GM19468 (cell line): Measurements from ENCODE around the gene CFAP221.

ENCODE experiments used
- ATAC-seq: cut with Tn5 transposase; IDR thresholded peaks from one replicate; pipeline ENCODE4 v1.9.1; 2021; ENCODE audit warnings: mild to moderate bottlenecking, moderate library complexity, moderate number of reproducible peaks; ENCODE audit not compliant: unreplicated experiment; ENCODE audit errors: extremely low read depth

Gene CFAP221

GRCh38 chr2:119694470-119694844 lies 150.2 kb downstream of the CFAP221 start:
- no peak for ATAC-seq

- ATAC-seq = no peak
These were observed 150.7 kb downstream of the CFAP221 start for GRCh38 chr2:119694845-119695521.

GRCh38 chr2:119696005-119696404 lies 151.8 kb downstream of the CFAP221 start:
- ATAC-seq = no peak

GRCh38 chr2:119696494-119697030 lies 152.3 kb downstream of the CFAP221 start:
- no peak for ATAC-seq

GRCh38 chr2:119697290-119698020 lies 153.2 kb downstream of the CFAP221 start:
- no peak for ATAC-seq

- ATAC-seq = no peak
These were observed 154.0 kb downstream of the CFAP221 start for GRCh38 chr2:119698246-119698645.

- ATAC-seq = no peak
These were observed 154.9 kb downstream of the CFAP221 start for GRCh38 chr2:119699016-119699606.

- ATAC-seq = no peak
These were observed 156.6 kb downstream of the CFAP221 start for GRCh38 chr2:119700866-119701265.

- ATAC-seq = no peak
These were observed 157.1 kb downstream of the CFAP221 start for GRCh38 chr2:119701352-119701751.

- no peak for ATAC-seq
These were observed 158.1 kb downstream of the CFAP221 start for GRCh38 chr2:119702203-119702917.

GRCh38 chr2:119702918-119703401 lies 158.7 kb downstream of the CFAP221 start:
- no peak for ATAC-seq

- no peak for ATAC-seq
These were observed 159.3 kb downstream of the CFAP221 start for GRCh38 chr2:119703526-119703925.

GRCh38 chr2:119704670-119705120 lies 160.4 kb downstream of the CFAP221 start:
- ATAC-seq = no peak

- no peak for ATAC-seq
These were observed 162.0 kb downstream of the CFAP221 start for GRCh38 chr2:119706221-119706620.
